K562 (cell line): ENCODE data around the gene ZNF490. TPM values are rescaled to one million over a fixed set of nuclear protein-coding genes. Genes with fewer than 3 reads are reported as not detected.
A peak's percentile ranks its signal among the peaks of the same experiment; 100 is the strongest.

Experiments
- ATAC-seq: fragments of 200-7000 bp; cut with Tn5 transposase; 3 replicates; pipeline ENCODE4 v1.9.1; 2020; ENCODE audit warnings: moderate library complexity
- BruUV-seq: library from RNA; stranded (reverse); fragments of 400-500 nt; replicated peaks from 2 replicates; lab custom pipeline; 2021; lab: Mats Ljungman, UMichigan
- CTCF ChIA-PET: fragments of 300-600 bp; formaldehyde crosslinking; extraction: SDS; loops from one replicate; lab custom pipeline; 2021; ENCODE audit warnings: low intra/inter-chr PET ratio; lab: Yijun Ruan, JAX
- POLR2A ChIA-PET: fragments of 300-600, 350-650 bp; sonication (Branson Sonifier 250); formaldehyde crosslinking; extraction: SDS; loops from one replicate; lab custom pipeline; 2021; ENCODE audit warnings: antibody characterized with exemption, inconsistent platforms; lab: Yijun Ruan, JAX
- DNase-seq, 4 experiments: peaks; one replicate each; pipeline versions ENCODE4 v3.0.0 to v3.0.0-alpha.2; 2011 to 2018; ENCODE audit warnings: low spot score in 3 of 4, mixed read lengths in 3 of 4; ENCODE audit errors: extremely low read depth in 1 of 4
- FAIRE-seq: peaks from 2 replicates; lab custom pipeline; 2011; peaks lifted over from hg19 to GRCh38; lab: Jason Lieb, UNC
- H2AFZ ChIP-seq: 2 replicates; pipeline ENCODE4 v1.6.0; 2011; ENCODE audit warnings: low read depth, low read length, control low read depth, inconsistent platforms
- H3K27ac ChIP-seq: fragments of 200-600 bp; 3 replicates; pipeline ENCODE4 v1.8.0; 2011; ENCODE audit warnings: low read depth, mild to moderate bottlenecking, control low read depth, inconsistent platforms, low read length, moderate library complexity, mixed read lengths; ENCODE audit errors: extremely low read depth
- H3K27me3 ChIP-seq, 2 experiments: fragments of 300-600 bp in 1 of 2; 2 replicates in 1 of 2; 3 replicates in 1 of 2; pipeline versions ENCODE4 v1.6.0 to v1.8.0; 2011; ENCODE audit warnings: inconsistent platforms in 2 of 2, low read length in 2 of 2, mild to moderate bottlenecking in 1 of 2, mixed read lengths in 1 of 2, moderate library complexity in 1 of 2; ENCODE audit not compliant: control insufficient read depth in 2 of 2, insufficient read depth in 2 of 2
- H3K36me3 ChIP-seq: fragments of 300-600 bp; 3 replicates; pipeline ENCODE4 v1.8.0; 2011; ENCODE audit warnings: mild to moderate bottlenecking, low read length, inconsistent platforms; ENCODE audit not compliant: control insufficient read depth, insufficient read depth
- H3K4me1 ChIP-seq, 2 experiments: fragments of 200-600 bp in 1 of 2; replicated peaks in 1 of 2; 2 replicates in 1 of 2; 3 replicates in 1 of 2; pipeline versions ENCODE4 v1.5.1 to v1.8.0; 2011; ENCODE audit warnings: inconsistent platforms in 2 of 2, low read length in 2 of 2, mild to moderate bottlenecking in 1 of 2, mixed read lengths in 1 of 2, moderate library complexity in 1 of 2; ENCODE audit not compliant: control insufficient read depth in 2 of 2, insufficient read depth in 2 of 2
- H3K4me2 ChIP-seq: 2 replicates; pipeline ENCODE4 v1.6.1; 2011; ENCODE audit warnings: low read length, control low read depth, inconsistent platforms, mixed read lengths; ENCODE audit not compliant: insufficient read depth
- H3K4me3 ChIP-seq: fragments of 200-600 bp; sonication (generic), shearing (Covaris generic); 2 replicates; pipeline ENCODE4 v1.5.1; 2016; ENCODE audit warnings: control low read depth, inconsistent platforms
- H3K79me2 ChIP-seq: fragments of 200-600 bp; 3 replicates; pipeline ENCODE4 v1.8.0; 2011; ENCODE audit warnings: low read length, inconsistent platforms; ENCODE audit not compliant: control insufficient read depth, insufficient read depth
- H3K9ac ChIP-seq, 2 experiments: 2 replicates each; pipeline versions ENCODE4 v1.6.0 to v1.6.1; 2011; ENCODE audit warnings: low read depth in 2 of 2, low read length in 2 of 2, control low read depth in 1 of 2, inconsistent platforms in 1 of 2, mild to moderate bottlenecking in 1 of 2, mixed read lengths in 1 of 2; ENCODE audit not compliant: insufficient read depth in 1 of 2
- H3K9me1 ChIP-seq: one replicate; pipeline ENCODE4 v1.6.0; 2011; ENCODE audit warnings: inconsistent platforms, mild to moderate bottlenecking, low read length, moderate library complexity; ENCODE audit not compliant: control insufficient read depth, insufficient read depth
- H3K9me3 ChIP-seq: replicated peaks from 2 replicates; pipeline ENCODE4 v1.5.1; 2011; ENCODE audit warnings: low read depth, low read length, inconsistent platforms; ENCODE audit not compliant: control insufficient read depth, insufficient read depth
- H4K20me1 ChIP-seq: replicated peaks from 2 replicates; pipeline ENCODE4 v1.6.1; 2011; ENCODE audit warnings: low read length, inconsistent platforms, mixed read lengths; ENCODE audit not compliant: control insufficient read depth, insufficient read depth
- DLX4 ChIP-seq: fragments of 250-450 bp; sonication (Bioruptor Pico); IDR thresholded peaks from 2 replicates; pipeline ENCODE4 v1.6.1; 2021; ENCODE audit warnings: mild to moderate bottlenecking
- MAZ ChIP-seq, 2 experiments: fragments of 450-650 bp in 1 of 2; sonication (generic) in 1 of 2; formaldehyde crosslinking; IDR thresholded peaks in 1 of 2; conservative IDR thresholded peaks in 1 of 2; 2 replicates each; pipeline versions ENCODE4 v1.4.0 to v1.5.0; 2020; ENCODE audit warnings: mild to moderate bottlenecking in 1 of 2, missing genetic modification reagents in 1 of 2
- POLR2G ChIP-seq: fragments of 200-400 bp; formaldehyde crosslinking; IDR thresholded peaks from 2 replicates; pipeline ENCODE4 v1.6.1; 2017; ENCODE audit warnings: low read depth, mild to moderate bottlenecking, antibody characterized with exemption, low read length, moderate library complexity
- ZBTB17 ChIP-seq: fragments of 450-650 bp; formaldehyde crosslinking; IDR thresholded peaks from 2 replicates; pipeline ENCODE4 v1.4.0; 2020; ENCODE audit warnings: mild to moderate bottlenecking
- WGBS: fragments of 100-300 bp; shearing (Covaris generic); methylation state at CpG from one replicate; pipeline ENCODE4 v1.1.6; 2016; ENCODE audit warnings: low coverage, mixed read lengths; ENCODE audit not compliant: insufficient coverage; ENCODE audit errors: missing lambda C conversion rate; 5-methylcytosine and 5-hydroxymethylcytosine counted together
- in situ Hi-C: fragments of 300-500 bp; cut with MboI; formaldehyde crosslinking; loops from 4 replicates; pipeline ENCODE4 v1.15.0; 2018; ENCODE audit warnings: inconsistent platforms, mixed read lengths
- intact Hi-C: fragments of 100-400 bp; cut with micrococcal nuclease; formaldehyde crosslinking; loops from 2 replicates; pipeline ENCODE4 v1.14.2; 2022
- polyA plus RNA-seq, 8 experiments: library from polyadenylated mRNA; depleted of rRNA in 4 of 8; stranded (reverse) in 5 of 8; unstranded in 3 of 8; fragments of >200 nt; fragmentation: Nextera tagmentation in 2 of 8; fragmentation: Illumina TruSeq in 1 of 8; extraction: Ambion mirVana in 2 of 8; extraction: Trizol in 1 of 8; gene quantifications; 2 replicates each; pipeline versions ENCODE4 v1.2.1 to v1.2.3, GENCODE V29; 2011 to 2014; ENCODE audit warnings: inconsistent platforms in 1 of 8, missing spikeins in 1 of 8
- total RNA-seq, 7 experiments: library from RNA; depleted of rRNA in 6 of 7; stranded (reverse); fragments of >200 nt in 6 of 7; fragmentation: Illumina TruSeq in 2 of 7; extraction: Trizol in 2 of 7; gene quantifications; 2 replicates each; pipeline versions ENCODE4 v1.2.1 to v1.2.3, GENCODE V29; 2011 to 2021; ENCODE audit warnings: low replicate concordance in 1 of 7
- TF ChIP-seq, protein P1 (sequence below): IDR thresholded peaks from 2 replicates; pipeline ENCODE4 v1.6.1; 2016; ENCODE audit warnings: missing genetic modification characterization, missing compliant biosample characterization

The ZNF490 gene
- total and polyA plus RNA-seq, 9 of the 15 experiments (the other 6 are each of a cell fraction or from before 2014, with no cell fraction given) = 0.90 to 8.3 (median 4.4) TPM

DNA sequence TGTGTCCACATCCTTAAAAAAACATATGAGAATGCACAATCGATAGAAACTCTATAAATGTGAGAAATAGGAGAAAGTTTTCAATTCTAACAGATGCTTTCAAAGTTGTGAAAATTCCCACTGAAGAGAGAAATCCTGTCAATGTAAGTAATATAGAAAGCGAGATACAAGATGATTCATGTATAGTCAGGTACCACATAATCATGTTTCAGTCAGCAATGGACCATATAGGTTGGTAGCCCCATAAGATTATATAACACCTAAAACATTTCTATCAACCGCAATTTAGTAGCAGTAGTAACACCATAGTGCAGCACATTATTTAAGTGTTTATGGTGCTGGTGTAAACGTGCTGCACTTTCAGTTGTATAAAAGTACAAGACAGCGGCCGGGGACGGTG lies 18.6 kb upstream of the ZNF490 start:
- Histone ChIP-seq H3K9ac (no peak overlapping the region), H3K4me1 (no peaks in the 10 kb centered on the region), H3K79me2 (no peaks in the 10 kb centered on the region), H4K20me1 (no peaks in the 10 kb centered on the region), H3K4me2 (no peak overlapping the region), H3K9me1 (no peaks in the 10 kb centered on the region), H3K9me3 (peaks cover 25% of the 10 kb centered on the region), H3K27me3 (no peaks in the 10 kb centered on the region), H3K27ac (no peak overlapping the region), H2AFZ (no peak overlapping the region), H3K36me3 (peaks cover 51% of the 10 kb centered on the region), H3K4me3 (no peak overlapping the region)
- TSS peak; percentile 40 for BruUV-seq
- CTCF ChIA-PET = no interaction called here
- TF ChIP-seq, protein P1, sequence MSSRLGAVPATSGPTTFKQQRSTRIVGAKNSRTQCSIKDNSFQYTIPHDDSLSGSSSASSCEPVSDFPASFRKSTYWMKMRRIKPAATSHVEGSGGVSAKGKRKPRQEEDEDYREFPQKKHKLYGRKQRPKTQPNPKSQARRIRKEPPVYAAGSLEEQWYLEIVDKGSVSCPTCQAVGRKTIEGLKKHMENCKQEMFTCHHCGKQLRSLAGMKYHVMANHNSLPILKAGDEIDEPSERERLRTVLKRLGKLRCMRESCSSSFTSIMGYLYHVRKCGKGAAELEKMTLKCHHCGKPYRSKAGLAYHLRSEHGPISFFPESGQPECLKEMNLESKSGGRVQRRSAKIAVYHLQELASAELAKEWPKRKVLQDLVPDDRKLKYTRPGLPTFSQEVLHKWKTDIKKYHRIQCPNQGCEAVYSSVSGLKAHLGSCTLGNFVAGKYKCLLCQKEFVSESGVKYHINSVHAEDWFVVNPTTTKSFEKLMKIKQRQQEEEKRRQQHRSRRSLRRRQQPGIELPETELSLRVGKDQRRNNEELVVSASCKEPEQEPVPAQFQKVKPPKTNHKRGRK = no peak
- TF ChIP-seq MAZ (CRISPR knock-in tag; conservative IDR thresholded peaks at IDR 0.05 in 1 of 2, IDR thresholded peaks at IDR 0.05 in 1 of 2) (no peak), POLR2G (0 out of 2 replicates have a peak, but pooled peaks have one; percentile 2), ZBTB17 (CRISPR knock-in tag) (no peak), DLX4 (CRISPR knock-in tag) (no peak)
- DNase-seq = no peak
- no peak for ATAC-seq
- intact Hi-C loops = no loop called here
- in situ Hi-C loops = no loop called here
- no peak for FAIRE-seq
- POLR2A ChIA-PET = interaction anchor here (0.6 kb wide), 1 partner anchor 36 kb away, joined by 3 read pairs; no protein-coding TSS in a partner anchor
- 96% methylated on average over 7 of the region's 7 CpGs for WGBS
